Psoas muscle (tissue), 8 donors: Measurements from ENCODE around the gene TCF20. TPM values are rescaled to one million over a fixed set of nuclear protein-coding genes. Genes with fewer than 3 reads are reported as not detected.

ENCODE experiments used
- ATAC-seq, 4 donors: fragments of 200-7000 bp; cut with Tn5 transposase; one replicate each; pipeline ENCODE4 v1.9.1; 2020; ENCODE audit warnings: moderate library complexity in 3 of 4, mild to moderate bottlenecking in 2 of 4
- DNase-seq, 2 donors: peaks; one replicate each; pipeline ENCODE4 v3.0.0-alpha.2; 2020
- H3K27ac ChIP-seq: fragments of 200-600 bp; one replicate; pipeline ENCODE4 v1.8.0; 2022
- H3K27me3 ChIP-seq, 3 donors: fragments of 200-600 bp in 1 of 3; one replicate each; pipeline versions ENCODE4 v1.6.1 to v1.8.0; 2013 to 2022; ENCODE audit warnings: low read length in 2 of 3, mild to moderate bottlenecking in 2 of 3, moderate library complexity in 1 of 3; ENCODE audit not compliant: insufficient read depth in 3 of 3
- H3K36me3 ChIP-seq, 2 donors: fragments of 200-600 bp in 1 of 2; one replicate each; pipeline versions ENCODE4 v1.6.1 to v1.8.0; 2013 to 2022; ENCODE audit warnings: low read depth in 1 of 2, mild to moderate bottlenecking in 1 of 2, moderate library complexity in 1 of 2; ENCODE audit not compliant: insufficient read depth in 1 of 2
- H3K4me1 ChIP-seq: fragments of 200-600 bp; one replicate; pipeline ENCODE4 v1.8.0; 2022
- H3K4me3 ChIP-seq: fragments of 200-600 bp; one replicate; pipeline ENCODE4 v1.8.0; 2022; ENCODE audit warnings: mild to moderate bottlenecking
- H3K9me3 ChIP-seq: fragments of 200-600 bp; one replicate; pipeline ENCODE4 v1.8.0; 2022
- CTCF ChIP-seq: fragments of 200-600 bp; IDR thresholded peaks from one replicate; pipeline ENCODE4 v1.8.0; 2022; ENCODE audit warnings: antibody characterized with exemption
- WGBS, 3 donors: extraction: QIAGEN DNeasy Blood & Tissue Kit; methylation state at CpG; one replicate each; pipeline versions ENCODE4 v1.1.6 to v1.1.7; 2013; 5-methylcytosine and 5-hydroxymethylcytosine counted together
- intact Hi-C, 2 donors: fragments of 100-400 bp; cut with DNase I; formaldehyde crosslinking; loops; one replicate each; pipeline versions ENCODE4 v1.11.0 to v1.14.2; 2022
- polyA plus RNA-seq, 3 donors: library from polyadenylated mRNA; stranded (reverse); fragments of 200-250 nt; gene quantifications; one replicate each; pipeline ENCODE4 v1.2.3, GENCODE V29; 2013
- total RNA-seq, 4 donors: library from RNA; stranded (reverse); fragmentation: NEBNext Ultra II Directional in 2 of 4; extraction: Animal tissue kit (Norgen Biotek cat#: 25700) in 2 of 4; gene quantifications; one replicate each; pipeline versions ENCODE4 v1.2.1 to v1.2.4, GENCODE V29; 2021 to 2023
- donor health status: healthy with polysubstance abuse.
- donor health status: DM: no; HTN: no; CAD: no; lungs with moderate emphysema.
- donor health status: Bipolar disorder and iron deficiency.
- donor health status: healthy.
- donor health status: DM: yes; HTN: yes; CAD: no.
- donor health status: DM: no; HTN: no; CAD: no.
- donor health status: DM: no; HTN: no; CAD: no.
- donor health status: DM: yes; HTN: yes; CAD: no.

TCF20 gene
- total and polyA plus RNA-seq, 7 donors: 3.2 to 14.9 (median 10.1) TPM

GRCh38 chr22:42225841-42226240, 44.6 kb downstream of the TCF20 start:
- H3K4me1 ChIP-seq: peaks cover 25% of the 10 kb centered on the region
- no peaks in the 10 kb centered on the region for H3K9me3 ChIP-seq
- H3K4me3 ChIP-seq: no peak overlapping the region
- ATAC-seq: no peak
- intact Hi-C loops: no loop called here
- H3K27ac ChIP-seq: no peak overlapping the region
- no peak for TF ChIP-seq CTCF
- H3K36me3 ChIP-seq: no peaks in the 10 kb centered on the region
- H3K27me3 ChIP-seq: no peaks in the 10 kb centered on the region
- WGBS, 3 donors: 29 to 44% (median 30%) methylated on average over 1 of the region's 1 CpG
- DNase-seq: no peak

GRCh38 chr22:42222140-42222539, 48.3 kb downstream of the TCF20 start:
- ATAC-seq: no peak
- no peak for DNase-seq
- intact Hi-C loops: no loop called here
- H3K27ac ChIP-seq: no peak overlapping the region
- WGBS, 3 donors: 96 to 100% (median 96%) methylated on average over 1 of the region's 1 CpG
- no peaks in the 10 kb centered on the region for H3K36me3 ChIP-seq
- TF ChIP-seq CTCF: no peak
- H3K4me1 ChIP-seq: peaks cover under 1% of the 10 kb centered on the region
- no peaks in the 10 kb centered on the region for H3K27me3 ChIP-seq
- no peaks in the 10 kb centered on the region for H3K9me3 ChIP-seq
- H3K4me3 ChIP-seq: no peak overlapping the region

Other genes starting within 250 kb of the TCF20 start
- gene NAGA, start 199.8 kb downstream of the TCF20 start, total RNA-seq: 1 to 10 TPM; 5.2 to 8.5 (median 7.7) TPM
- 1 to 10 TPM; 5.3 to 7.3 (median 5.7) TPM for gene NAGA, start 199.8 kb downstream of the TCF20 start, polyA plus RNA-seq
- 1 to 10 TPM; 1.4 to 2.4 (median 2.1) TPM for gene PHETA2, start 196.4 kb downstream of the TCF20 start, total RNA-seq
- gene PHETA2, start 196.4 kb downstream of the TCF20 start, polyA plus RNA-seq: 1 to 10 TPM; 2.0 to 2.3 (median 2.2) TPM
- gene SMDT1, start 191.0 kb downstream of the TCF20 start, total RNA-seq: 100 to 1,000 TPM; 117 to 164 (median 129) TPM
- gene SMDT1, start 191.0 kb downstream of the TCF20 start, polyA plus RNA-seq: 100 to 1,000 TPM; 117 to 198 (median 194) TPM
- 100 to 1,000 TPM; 149 to 181 (median 160) TPM for gene NDUFA6, start 179.9 kb downstream of the TCF20 start, total RNA-seq
- 100 to 1,000 TPM; 242 to 253 (median 245) TPM for gene NDUFA6, start 179.9 kb downstream of the TCF20 start, polyA plus RNA-seq
- gene CYP2D6, start 139.8 kb downstream of the TCF20 start, total RNA-seq: under 1 TPM in 3 of 4 donors, not detected in 1; 0.13 to 0.44 (median 0.26) TPM
- under 1 TPM; 0.03 to 0.23 (median 0.19) TPM for gene CYP2D6, start 139.8 kb downstream of the TCF20 start, polyA plus RNA-seq
- gene NFAM1, start 161.8 kb upstream of the TCF20 start, total RNA-seq: 1 to 10 TPM in 1 of 4 donors, under 1 TPM in 3; 0.30 to 1.1 (median 0.53) TPM
- under 1 TPM; 0.08 to 0.16 (median 0.16) TPM for gene NFAM1, start 161.8 kb upstream of the TCF20 start, polyA plus RNA-seq
- 10 to 100 TPM; 31.8 to 34.1 (median 32.3) TPM for gene RRP7A, start 249.1 kb upstream of the TCF20 start, total RNA-seq
- 10 to 100 TPM in 2 of 3 donors, 1 to 10 TPM in 1; 5.7 to 34.8 (median 23.7) TPM for gene RRP7A, start 249.1 kb upstream of the TCF20 start, polyA plus RNA-seq